HepG2 (cell line): ENCODE data around the gene BCAM. TPM values are rescaled to one million over a fixed set of nuclear protein-coding genes. Genes with fewer than 3 reads are reported as not detected.
"Not testable (repeated sequence)": the region's sequence is repeated elsewhere in the genome, so short reads cannot be mapped to it uniquely, and the experiment has no call there.

ENCODE experiments used
- ATAC-seq: fragments of 200-7000 bp; cut with Tn5 transposase; 3 replicates; pipeline ENCODE4 v1.9.1; 2020; ENCODE audit warnings: mild to moderate bottlenecking, moderate library complexity
- BruUV-seq: library from RNA; stranded (reverse); fragments of 400-500 nt; replicated peaks from 2 replicates; lab custom pipeline; 2021; lab: Mats Ljungman, UMichigan
- CTCF ChIA-PET: fragments of 300-600 bp; formaldehyde crosslinking; extraction: SDS; loops from one replicate; lab custom pipeline; 2021; ENCODE audit warnings: low total read pairs, inconsistent platforms, low intra/inter-chr PET ratio; lab: Yijun Ruan, JAX
- POLR2A ChIA-PET: fragments of 350-600 bp; sonication (Branson Sonifier 250); formaldehyde crosslinking; loops from one replicate; lab custom pipeline; 2020; ENCODE audit warnings: antibody characterized with exemption, inconsistent platforms; lab: Yijun Ruan, JAX
- DNase-seq: peaks from one replicate; pipeline ENCODE4 v3.0.0-alpha.2; 2015; ENCODE audit warnings: low spot score
- FAIRE-seq: peaks from 3 replicates; lab custom pipeline; 2011; peaks lifted over from hg19 to GRCh38; lab: Jason Lieb, UNC
- H2AFZ ChIP-seq: one replicate; pipeline ENCODE4 v1.6.1; 2011; ENCODE audit warnings: low read length, inconsistent platforms
- H3K27ac ChIP-seq: fragments of 300-600 bp; 3 replicates; pipeline ENCODE4 v1.8.0; 2011; ENCODE audit warnings: mixed run types, mild to moderate bottlenecking, mixed read lengths, low read length, inconsistent platforms; ENCODE audit not compliant: insufficient read depth; ENCODE audit errors: extremely low read length
- H3K27me3 ChIP-seq, 2 experiments: fragments of 200-600 bp in 1 of 2; 2 replicates in 1 of 2; 3 replicates in 1 of 2; pipeline versions ENCODE4 v1.6.0 to v1.8.0; 2011; ENCODE audit warnings: low read length in 2 of 2, mild to moderate bottlenecking in 2 of 2, moderate library complexity in 2 of 2, inconsistent platforms in 1 of 2; ENCODE audit not compliant: insufficient read depth in 2 of 2, control insufficient read depth in 1 of 2
- H3K36me3 ChIP-seq, 2 experiments: fragments of 200-600 bp in 1 of 2; replicated peaks in 1 of 2; 2 replicates in 1 of 2; 3 replicates in 1 of 2; pipeline versions ENCODE4 v1.5.1 to v1.8.0; 2011; ENCODE audit warnings: low read length in 2 of 2, inconsistent platforms in 1 of 2; ENCODE audit not compliant: insufficient read depth in 2 of 2, control insufficient read depth in 1 of 2
- H3K4me1 ChIP-seq: 2 replicates; pipeline ENCODE4 v1.5.1; 2012; ENCODE audit warnings: low read length, inconsistent platforms; ENCODE audit not compliant: insufficient read depth
- H3K4me2 ChIP-seq: 2 replicates; pipeline ENCODE4 v1.6.0; 2011; ENCODE audit warnings: low read depth, low read length, inconsistent platforms
- H3K4me3 ChIP-seq, 3 experiments: fragments of 200-600 bp in 1 of 3; sonication (generic), shearing (Covaris generic) in 1 of 3; replicated peaks in 1 of 3; 2 replicates each; pipeline ENCODE4 v1.5.1; 2011 to 2016; ENCODE audit warnings: low read length in 3 of 3, inconsistent platforms in 2 of 3, low read depth in 2 of 3, mild to moderate bottlenecking in 2 of 3, control low read depth in 1 of 3, mixed read lengths in 1 of 3; ENCODE audit not compliant: insufficient read depth in 1 of 3
- H3K79me2 ChIP-seq: one replicate; pipeline ENCODE4 v1.6.1; 2011; ENCODE audit warnings: low read length, inconsistent platforms; ENCODE audit not compliant: insufficient read depth
- H3K9ac ChIP-seq: 2 replicates; pipeline ENCODE4 v1.6.0; 2011; ENCODE audit warnings: mild to moderate bottlenecking, low read depth, low read length, inconsistent platforms; ENCODE audit not compliant: insufficient read depth
- H3K9me3 ChIP-seq: 2 replicates; pipeline ENCODE4 v1.5.1; 2012; ENCODE audit warnings: mild to moderate bottlenecking, low read length
- H4K20me1 ChIP-seq: 2 replicates; pipeline ENCODE4 v1.6.0; 2011; ENCODE audit warnings: inconsistent platforms, mild to moderate bottlenecking, low read length, moderate library complexity; ENCODE audit not compliant: insufficient read depth
- HNF4A ChIP-seq: sonication (generic); formaldehyde crosslinking; IDR thresholded peaks from 2 replicates; pipeline ENCODE4 v1.4.0; 2020; ENCODE audit warnings: missing genetic modification reagents
- MED1 ChIP-seq: sonication (generic); formaldehyde crosslinking; IDR thresholded peaks from 2 replicates; pipeline ENCODE4 v1.4.0; 2020; ENCODE audit warnings: missing genetic modification reagents
- MIXL1 ChIP-seq: IDR thresholded peaks from 2 replicates; pipeline ENCODE4 v1.6.1; 2016
- NR2F6 ChIP-seq, 2 experiments: IDR thresholded peaks; 2 replicates each; pipeline ENCODE4 v1.6.1; 2016; ENCODE audit warnings: antibody characterized with exemption in 1 of 2, mild to moderate bottlenecking in 1 of 2
- RAD51 ChIP-seq: fragments of 450-650 bp; IDR thresholded peaks from 2 replicates; pipeline ENCODE4 v1.6.1; 2016; ENCODE audit warnings: borderline replicate concordance
- SALL1 ChIP-seq: sonication (generic); formaldehyde crosslinking; IDR thresholded peaks from 2 replicates; pipeline ENCODE4 v1.8.0; 2022; ENCODE audit warnings: mild to moderate bottlenecking, missing genetic modification reagents
- ZSCAN29 ChIP-seq: sonication (generic); formaldehyde crosslinking; conservative IDR thresholded peaks from 2 replicates; pipeline ENCODE4 v1.4.0; 2020; ENCODE audit warnings: mild to moderate bottlenecking, missing genetic modification reagents
- WGBS: methylation state at CpG from one replicate; pipeline ENCODE4 v1.1.6; 2017; ENCODE audit warnings: low lambda C conversion rate; 5-methylcytosine and 5-hydroxymethylcytosine counted together
- in situ Hi-C: cut with HindIII; loops from 2 replicates; pipeline ENCODE4 v1.10.0; 2017; ENCODE audit warnings: low pct_unique_long_range_greater_than_20kb; ENCODE audit not compliant: extremely low pct_ligation_motif_present
- intact Hi-C: fragments of 100-400 bp; cut with micrococcal nuclease; formaldehyde crosslinking; loops from one replicate; pipeline ENCODE4 v1.10.0; 2022; ENCODE audit not compliant: unreplicated experiment
- polyA plus RNA-seq, 8 experiments: library from polyadenylated mRNA; depleted of rRNA in 3 of 8; stranded (reverse) in 7 of 8; unstranded in 1 of 8; fragments of >200 nt; fragmentation: Illumina TruSeq in 4 of 8; extraction: Trizol in 4 of 8; gene quantifications; 2 replicates each; pipeline versions ENCODE4 v1.2.1 to v1.2.3, GENCODE V29; 2011 to 2016; ENCODE audit warnings: low read depth in 4 of 8, missing spikeins in 1 of 8, mixed read lengths in 1 of 8; ENCODE audit not compliant: insufficient read depth in 1 of 8
- total RNA-seq, 5 experiments: library from RNA; depleted of rRNA; stranded (reverse); fragments of >200 nt; fragmentation: Illumina TruSeq; extraction: Trizol; gene quantifications; 2 replicates each; pipeline ENCODE4 v1.2.3, GENCODE V29; 2016; ENCODE audit warnings: low read depth in 1 of 5
- TF ChIP-seq, protein P1 (sequence below): sonication (generic); formaldehyde crosslinking; conservative IDR thresholded peaks from 2 replicates; pipeline ENCODE4 v1.8.0; 2022; ENCODE audit warnings: missing genetic modification reagents
- TF ChIP-seq, protein P2 (sequence below): sonication (generic); formaldehyde crosslinking; IDR thresholded peaks from 2 replicates; pipeline ENCODE4 v1.8.0; 2022; ENCODE audit warnings: mild to moderate bottlenecking, missing genetic modification reagents, borderline replicate concordance

BCAM gene
- total and polyA plus RNA-seq, 2 of the 13 experiments (the other 11 are each of a cell fraction or from before 2014, with no cell fraction given): 51.2 to 62.7 TPM

DNA sequence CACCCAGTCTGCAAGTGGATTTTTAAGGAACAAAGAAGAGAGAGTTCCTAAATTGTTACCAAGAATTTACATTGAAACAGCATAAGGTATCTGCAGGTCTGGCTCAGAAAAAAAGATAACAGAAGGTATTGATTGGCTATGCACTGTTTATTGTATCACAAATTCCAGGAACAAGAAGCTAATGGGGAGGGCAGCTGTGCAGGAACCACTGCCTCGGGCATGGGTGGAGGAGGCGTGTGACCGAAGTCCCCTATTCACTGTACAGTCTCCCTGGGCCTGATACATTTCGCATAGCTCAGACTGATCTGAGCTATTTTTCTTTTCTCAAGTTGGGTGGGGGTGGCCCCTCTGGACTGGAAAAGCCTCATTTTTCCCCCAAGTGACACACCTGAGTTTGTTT lies 48.9 kb downstream of the BCAM start (continued):
- peak; percentile 71 for TF ChIP-seq SALL1 (CRISPR knock-in tag)
- TF ChIP-seq, protein P1, sequence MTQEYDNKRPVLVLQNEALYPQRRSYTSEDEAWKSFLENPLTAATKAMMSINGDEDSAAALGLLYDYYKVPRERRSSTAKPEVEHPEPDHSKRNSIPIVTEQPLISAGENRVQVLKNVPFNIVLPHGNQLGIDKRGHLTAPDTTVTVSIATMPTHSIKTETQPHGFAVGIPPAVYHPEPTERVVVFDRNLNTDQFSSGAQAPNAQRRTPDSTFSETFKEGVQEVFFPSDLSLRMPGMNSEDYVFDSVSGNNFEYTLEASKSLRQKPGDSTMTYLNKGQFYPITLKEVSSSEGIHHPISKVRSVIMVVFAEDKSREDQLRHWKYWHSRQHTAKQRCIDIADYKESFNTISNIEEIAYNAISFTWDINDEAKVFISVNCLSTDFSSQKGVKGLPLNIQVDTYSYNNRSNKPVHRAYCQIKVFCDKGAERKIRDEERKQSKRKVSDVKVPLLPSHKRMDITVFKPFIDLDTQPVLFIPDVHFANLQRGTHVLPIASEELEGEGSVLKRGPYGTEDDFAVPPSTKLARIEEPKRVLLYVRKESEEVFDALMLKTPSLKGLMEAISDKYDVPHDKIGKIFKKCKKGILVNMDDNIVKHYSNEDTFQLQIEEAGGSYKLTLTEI (CRISPR knock-in tag): no peak
- TF ChIP-seq NR2F6 (IDR thresholded peaks at IDR 0.05): no peak
- 0 out of 2 replicates have a peak, but pooled peaks have one; percentile 22 for TF ChIP-seq NR2F6 (CRISPR knock-in tag; IDR thresholded peaks at IDR 0.05)
- TF ChIP-seq ZSCAN29: 0 out of 2 replicates have a peak, but pooled peaks have one; percentile 27
- TF ChIP-seq RAD51: no peak
- peak; percentile 48 for TF ChIP-seq MED1 (CRISPR knock-in tag)
- TF ChIP-seq MIXL1 (CRISPR knock-in tag): peak; percentile 81; the same call in 1 of the 2 replicates
- TF ChIP-seq, protein P2, sequence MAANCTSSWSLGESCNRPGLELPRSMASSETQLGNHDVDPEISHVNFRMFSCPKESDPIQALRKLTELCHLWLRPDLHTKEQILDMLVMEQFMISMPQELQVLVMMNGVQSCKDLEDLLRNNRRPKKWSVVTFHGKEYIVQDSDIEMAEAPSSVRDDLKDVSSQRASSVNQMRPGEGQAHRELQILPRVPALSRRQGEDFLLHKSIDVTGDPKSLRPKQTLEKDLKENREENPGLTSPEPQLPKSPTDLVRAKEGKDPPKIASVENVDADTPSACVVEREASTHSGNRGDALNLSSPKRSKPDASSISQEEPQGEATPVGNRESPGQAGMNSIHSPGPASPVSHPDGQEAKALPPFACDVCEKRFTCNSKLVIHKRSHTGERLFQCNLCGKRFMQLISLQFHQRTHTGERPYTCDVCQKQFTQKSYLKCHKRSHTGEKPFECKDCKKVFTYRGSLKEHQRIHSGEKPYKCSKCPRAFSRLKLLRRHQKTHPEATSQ (CRISPR knock-in tag): no peak
- peak; percentile 24; the same call in 1 of the 2 replicates for TF ChIP-seq HNF4A (CRISPR knock-in tag)

DNA sequence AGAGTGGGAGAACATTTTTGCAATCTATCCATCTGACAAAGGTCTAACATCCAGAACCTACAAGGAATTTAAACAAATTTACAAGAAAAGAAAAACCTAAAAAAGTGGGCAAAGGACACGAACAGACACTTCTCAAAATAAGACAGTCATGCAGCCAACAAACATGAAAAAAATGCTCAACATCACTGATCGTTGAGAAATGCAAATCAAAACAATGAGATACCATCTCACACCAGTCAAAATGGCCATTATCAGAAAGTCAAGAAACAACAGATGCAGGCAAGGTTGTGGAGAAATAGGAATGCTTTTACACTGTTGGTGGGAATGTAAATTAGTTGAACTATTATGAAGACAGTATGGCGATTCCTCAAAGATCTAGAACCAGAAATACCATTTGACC lies 52.7 kb downstream of the BCAM start:
- CTCF ChIA-PET, H3K27ac ChIP-seq, H3K27me3 ChIP-seq, H3K9me3 ChIP-seq, DNase-seq, ATAC-seq, in situ Hi-C loops, POLR2A ChIA-PET, H4K20me1 ChIP-seq, intact Hi-C loops, H2AFZ ChIP-seq, FAIRE-seq, H3K4me3 ChIP-seq, H3K4me2 ChIP-seq, H3K9ac ChIP-seq: not testable (repeated sequence)
- WGBS: 85% methylated on average over 3 of the region's 3 CpGs
- Histone ChIP-seq H3K4me1 (peaks cover 58% of the 10 kb centered on the region), H3K36me3 (peaks cover 4 to 32% of the 10 kb centered on the region in 2 experiments; a peak in 4 of 5 replicates), H3K79me2 (peaks cover 32% of the 10 kb centered on the region)
- BruUV-seq: TSS peak; percentile 37
